AG10803 (cell line): ENCODE data around the gene RBFOX1.

Source experiments
- DNase-seq: peaks from one replicate; pipeline ENCODE4 v3.0.0; 2010; ENCODE audit warnings: low read depth
- H3K4me3 ChIP-seq: 2 replicates; pipeline ENCODE4 v1.5.1; 2011; ENCODE audit warnings: mild to moderate bottlenecking, low read length, control low read depth
- TF ChIP-seq, protein P1 (sequence below): conservative IDR thresholded peaks from 2 replicates; pipeline ENCODE4 v1.5.1; 2011; ENCODE audit warnings: mild to moderate bottlenecking, low read length, control low read depth, inconsistent platforms

The RBFOX1 gene

DNA sequence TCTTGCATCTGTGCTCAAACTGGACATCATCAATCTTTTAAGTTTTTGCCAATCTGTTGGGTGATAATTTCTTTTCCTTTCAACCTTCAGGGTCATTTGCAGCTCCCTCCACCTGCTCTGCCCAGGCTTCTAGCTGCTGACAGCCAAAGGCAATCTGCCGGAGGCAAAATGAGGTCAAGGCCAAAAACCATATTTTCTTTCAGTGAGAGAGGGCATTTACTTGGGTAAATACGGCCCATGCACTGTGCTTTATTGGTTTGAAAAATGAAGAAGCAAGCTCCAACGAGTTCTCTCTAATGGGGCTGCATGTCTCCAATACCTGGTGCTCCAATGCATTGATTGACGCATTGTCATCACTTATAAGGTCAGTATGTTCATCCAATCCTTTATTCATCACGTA lies 23.1 kb downstream of the RBFOX1 start:
- no peak overlapping the region for H3K4me3 ChIP-seq
- TF ChIP-seq, protein P1, sequence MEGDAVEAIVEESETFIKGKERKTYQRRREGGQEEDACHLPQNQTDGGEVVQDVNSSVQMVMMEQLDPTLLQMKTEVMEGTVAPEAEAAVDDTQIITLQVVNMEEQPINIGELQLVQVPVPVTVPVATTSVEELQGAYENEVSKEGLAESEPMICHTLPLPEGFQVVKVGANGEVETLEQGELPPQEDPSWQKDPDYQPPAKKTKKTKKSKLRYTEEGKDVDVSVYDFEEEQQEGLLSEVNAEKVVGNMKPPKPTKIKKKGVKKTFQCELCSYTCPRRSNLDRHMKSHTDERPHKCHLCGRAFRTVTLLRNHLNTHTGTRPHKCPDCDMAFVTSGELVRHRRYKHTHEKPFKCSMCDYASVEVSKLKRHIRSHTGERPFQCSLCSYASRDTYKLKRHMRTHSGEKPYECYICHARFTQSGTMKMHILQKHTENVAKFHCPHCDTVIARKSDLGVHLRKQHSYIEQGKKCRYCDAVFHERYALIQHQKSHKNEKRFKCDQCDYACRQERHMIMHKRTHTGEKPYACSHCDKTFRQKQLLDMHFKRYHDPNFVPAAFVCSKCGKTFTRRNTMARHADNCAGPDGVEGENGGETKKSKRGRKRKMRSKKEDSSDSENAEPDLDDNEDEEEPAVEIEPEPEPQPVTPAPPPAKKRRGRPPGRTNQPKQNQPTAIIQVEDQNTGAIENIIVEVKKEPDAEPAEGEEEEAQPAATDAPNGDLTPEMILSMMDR = no peak
- DNase-seq = no peak

DNA sequence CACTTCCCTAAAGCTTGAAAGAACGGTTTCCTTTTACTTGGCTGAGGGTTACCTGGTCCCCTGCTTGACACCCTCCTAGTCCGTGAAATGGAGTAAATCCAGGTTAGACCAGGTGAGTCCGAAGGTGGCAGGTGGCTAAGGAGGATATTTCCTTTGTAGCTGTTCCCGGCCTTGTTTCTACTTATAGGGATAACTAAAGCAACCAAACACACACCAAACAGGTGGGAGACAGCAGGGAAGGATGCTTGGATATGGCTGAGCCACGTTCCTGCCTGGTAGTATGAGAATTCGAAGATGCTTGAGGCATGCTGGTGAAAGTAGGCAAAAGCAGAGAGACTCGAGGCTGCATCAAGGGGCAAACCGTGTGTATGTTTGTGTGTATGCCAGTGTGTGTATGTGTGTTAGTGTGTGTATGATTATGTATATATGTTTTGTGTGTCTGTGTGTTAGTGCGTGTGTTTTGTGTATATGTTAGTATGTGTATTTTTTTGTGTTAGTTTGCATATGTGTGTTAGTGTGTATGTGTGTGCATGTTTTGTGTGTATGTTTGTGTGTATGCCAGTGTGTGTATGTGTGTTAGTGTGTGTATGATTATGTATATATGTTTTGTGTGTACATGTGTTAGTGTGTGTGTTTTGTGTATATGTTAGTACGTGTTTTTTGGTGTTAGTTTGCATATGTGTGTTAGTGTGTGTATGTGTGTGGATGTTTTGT lies 28.9 kb downstream of the RBFOX1 start:
- DNase-seq = no peak
- no peak overlapping the region for H3K4me3 ChIP-seq
- TF ChIP-seq, protein P1 = no peak

DNA sequence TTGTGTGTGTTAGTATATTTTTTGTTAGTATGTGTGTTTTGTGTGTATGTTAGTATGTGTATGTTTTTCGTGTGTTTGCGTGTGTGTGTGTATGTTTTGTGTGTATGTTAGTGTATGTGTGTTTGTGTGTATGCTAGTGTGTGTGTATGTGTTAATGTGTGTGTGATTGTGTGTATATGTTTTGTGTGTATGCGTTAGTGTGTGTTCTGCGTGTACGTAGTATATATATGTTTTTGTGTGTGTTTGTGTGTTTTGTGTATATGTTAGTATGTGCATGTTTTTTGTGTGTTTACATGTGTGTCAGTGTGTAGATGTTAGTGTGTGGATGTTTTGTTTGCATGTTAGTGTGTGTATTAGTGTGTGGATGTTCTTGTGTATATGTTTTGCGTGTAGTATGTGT lies 29.6 kb downstream of the RBFOX1 start:
- no peak for DNase-seq
- TF ChIP-seq, protein P1 = no peak
- H3K4me3 ChIP-seq = no peak overlapping the region

- TF ChIP-seq, protein P1 = no peak
Observed at GRCh38 chr16:7363422-7364417, 31.1 kb downstream of the RBFOX1 start.

GRCh38 chr16:7366041-7366440 lies 33.4 kb downstream of the RBFOX1 start:
- no peak for DNase-seq
- no peak overlapping the region for H3K4me3 ChIP-seq
- TF ChIP-seq, protein P1 = no peak

More at GRCh38 chr16:7363422-7364417, 31.1 kb downstream of the RBFOX1 start:
- no peak overlapping the region for H3K4me3 ChIP-seq
- no peak for DNase-seq

- H3K4me3 ChIP-seq = no peak overlapping the region
- no peak for DNase-seq
- TF ChIP-seq, protein P1 = no peak
Observed at GRCh38 chr16:7366993-7367880, 34.6 kb downstream of the RBFOX1 start.
